Panc1 (cell line): Measurements from ENCODE around the gene PEX19. TPM values are rescaled to one million over a fixed set of nuclear protein-coding genes. Genes with fewer than 3 reads are reported as not detected.

Source experiments
- ATAC-seq: fragments of 200-7000 bp; cut with Tn5 transposase; 2 replicates; pipeline ENCODE4 v1.9.1; 2020; ENCODE audit warnings: mild to moderate bottlenecking, moderate library complexity
- BruUV-seq: library from RNA; stranded (reverse); fragments of 400-500 nt; replicated peaks from 2 replicates; lab custom pipeline; 2021; lab: Mats Ljungman, UMichigan
- CTCF ChIA-PET: fragments of 300-600 bp; sonication (Branson Sonifier 250); formaldehyde crosslinking; loops from one replicate; lab custom pipeline; 2022; ENCODE audit warnings: antibody characterized with exemption; lab: Charles Lee
- POLR2A ChIA-PET: fragments of 300-600 bp; sonication (Branson Sonifier 250); formaldehyde crosslinking; loops from one replicate; lab custom pipeline; 2022; ENCODE audit warnings: antibody characterized with exemption; lab: Charles Lee
- DNase-seq: peaks from one replicate; pipeline ENCODE4 v3.0.0-alpha.2; 2010; ENCODE audit warnings: low read depth, low spot score
- H3K27ac ChIP-seq: 2 replicates; pipeline ENCODE4 v1.5.1; 2011; ENCODE audit warnings: mild to moderate bottlenecking, low read length, inconsistent platforms
- H3K27me3 ChIP-seq: fragments of 200-500 bp; sonication (Bioruptor generic); 2 replicates; pipeline ENCODE4 v1.6.0; 2014; ENCODE audit warnings: low read length, inconsistent platforms; ENCODE audit not compliant: control insufficient read depth, insufficient read depth
- H3K36me3 ChIP-seq: fragments of 200-500 bp; sonication (Bioruptor generic); 2 replicates; pipeline ENCODE4 v1.5.1; 2014; ENCODE audit warnings: inconsistent platforms, mild to moderate bottlenecking, low read length, moderate library complexity; ENCODE audit not compliant: control insufficient read depth, insufficient read depth
- H3K4me1 ChIP-seq: 2 replicates; pipeline ENCODE4 v1.5.1; 2011; ENCODE audit warnings: inconsistent platforms, mild to moderate bottlenecking, low read length, moderate library complexity; ENCODE audit not compliant: control insufficient read depth, insufficient read depth
- H3K4me3 ChIP-seq, 2 experiments: 2 replicates each; pipeline ENCODE4 v1.5.1; 2011 to 2012; ENCODE audit warnings: low read depth in 2 of 2, low read length in 2 of 2, mild to moderate bottlenecking in 2 of 2, inconsistent platforms in 1 of 2, moderate library complexity in 1 of 2
- H3K9me3 ChIP-seq: fragments of 200-500 bp; sonication (Bioruptor generic); 2 replicates; pipeline ENCODE4 v1.5.1; 2014; ENCODE audit warnings: low read depth, mild to moderate bottlenecking, inconsistent platforms, low read length, moderate library complexity; ENCODE audit not compliant: control insufficient read depth, insufficient read depth
- CTCF ChIP-seq: fragments of 450-650 bp; IDR thresholded peaks from 2 replicates; pipeline ENCODE4 v1.5.1; 2017; ENCODE audit warnings: mild to moderate bottlenecking
- POLR2AphosphoS5 ChIP-seq: IDR thresholded peaks from 2 replicates; pipeline ENCODE4 v1.6.1; 2012; ENCODE audit warnings: mild to moderate bottlenecking, low read depth, low read length, moderate library complexity
- REST ChIP-seq, 2 experiments: IDR thresholded peaks; 2 replicates each; pipeline ENCODE4 v1.6.1; 2011 to 2012; ENCODE audit warnings: low read depth in 2 of 2, control low read depth in 1 of 2, low read length in 1 of 2, mild to moderate bottlenecking in 1 of 2, moderate library complexity in 1 of 2; ENCODE audit not compliant: insufficient read depth in 1 of 2
- SIN3A ChIP-seq: IDR thresholded peaks from 2 replicates; pipeline ENCODE4 v1.6.1; 2012; ENCODE audit warnings: low read depth, mild to moderate bottlenecking, low read length, moderate library complexity, borderline replicate concordance; ENCODE audit not compliant: insufficient read depth
- TCF7L2 ChIP-seq: IDR thresholded peaks from 2 replicates; pipeline ENCODE4 v1.6.1; 2011; ENCODE audit warnings: mild to moderate bottlenecking, low read depth, low read length, inconsistent platforms
- in situ Hi-C: cut with HindIII; loops from 2 replicates; pipeline ENCODE4 v1.10.0; 2016; ENCODE audit warnings: low sequenced_read_pairs, low pct_unique_long_range_greater_than_20kb
- intact Hi-C: fragments of 100-400 bp; cut with micrococcal nuclease; formaldehyde crosslinking; loops from one replicate; pipeline ENCODE4 v1.10.0; 2022; ENCODE audit not compliant: unreplicated experiment
- total RNA-seq: library from RNA; stranded (reverse); gene quantifications from one replicate; pipeline ENCODE4 v1.2.1, GENCODE V29; 2021; ENCODE audit not compliant: unreplicated experiment

Gene PEX19
- total RNA-seq, 1 experiment from 2014 or later, result 55.1 TPM

- in situ Hi-C loops (no loop called here), intact Hi-C loops (no loop called here)
- DNase-seq (no peak), ATAC-seq (no peak)
- Histone ChIP-seq H3K4me3 (no peak overlapping the region), H3K27ac (no peak overlapping the region), H3K36me3 (peaks cover 12% of the 10 kb centered on the region; the same call in 1 of the 2 replicates), H3K27me3 (no peaks in the 10 kb centered on the region), H3K4me1 (no peaks in the 10 kb centered on the region), H3K9me3 (no peaks in the 10 kb centered on the region)
- POLR2A ChIA-PET, result interaction anchor here (0.6 kb wide), 1 partner anchor 119 kb away, joined by 3 read pairs; no protein-coding TSS in a partner anchor
- no peak for TF ChIP-seq CTCF
- no peak for TF ChIP-seq TCF7L2
- TF ChIP-seq REST (IDR thresholded peaks at IDR 0.05; ENCODE audit: insufficient read depth in 1 of 2, low read depth in 2 of 2, low read length in 1 of 2), result no peak
- TF ChIP-seq POLR2AphosphoS5, result no peak
- no peak for TF ChIP-seq SIN3A
- no TSS peak for BruUV-seq
- CTCF ChIA-PET, result no interaction called here
These were observed 7.6 kb downstream of the PEX19 start for GRCh38 chr1:160277330-160277729.

GRCh38 chr1:160271025-160271424, 13.9 kb downstream of the PEX19 start:
- Histone ChIP-seq H3K36me3 (no peaks in the 10 kb centered on the region), H3K27ac (no peak overlapping the region), H3K9me3 (no peaks in the 10 kb centered on the region), H3K4me1 (no peaks in the 10 kb centered on the region), H3K4me3 (no peak overlapping the region), H3K27me3 (no peaks in the 10 kb centered on the region)
- no TSS peak for BruUV-seq
- in situ Hi-C loops, result no loop called here
- TF ChIP-seq TCF7L2, result no peak
- TF ChIP-seq REST (IDR thresholded peaks at IDR 0.05; ENCODE audit: insufficient read depth in 1 of 2, low read depth in 2 of 2, low read length in 1 of 2), result no peak
- TF ChIP-seq POLR2AphosphoS5, result no peak
- TF ChIP-seq CTCF, result no peak
- TF ChIP-seq SIN3A, result no peak
- ATAC-seq (no peak), DNase-seq (no peak)
- POLR2A ChIA-PET, result no interaction called here
- intact Hi-C loops, result no loop called here
- CTCF ChIA-PET, result no interaction called here
